Measurements from ENCODE around the gene CHAD.
A peak's percentile ranks its signal among the peaks of the same experiment; 100 is the strongest.

DNA sequence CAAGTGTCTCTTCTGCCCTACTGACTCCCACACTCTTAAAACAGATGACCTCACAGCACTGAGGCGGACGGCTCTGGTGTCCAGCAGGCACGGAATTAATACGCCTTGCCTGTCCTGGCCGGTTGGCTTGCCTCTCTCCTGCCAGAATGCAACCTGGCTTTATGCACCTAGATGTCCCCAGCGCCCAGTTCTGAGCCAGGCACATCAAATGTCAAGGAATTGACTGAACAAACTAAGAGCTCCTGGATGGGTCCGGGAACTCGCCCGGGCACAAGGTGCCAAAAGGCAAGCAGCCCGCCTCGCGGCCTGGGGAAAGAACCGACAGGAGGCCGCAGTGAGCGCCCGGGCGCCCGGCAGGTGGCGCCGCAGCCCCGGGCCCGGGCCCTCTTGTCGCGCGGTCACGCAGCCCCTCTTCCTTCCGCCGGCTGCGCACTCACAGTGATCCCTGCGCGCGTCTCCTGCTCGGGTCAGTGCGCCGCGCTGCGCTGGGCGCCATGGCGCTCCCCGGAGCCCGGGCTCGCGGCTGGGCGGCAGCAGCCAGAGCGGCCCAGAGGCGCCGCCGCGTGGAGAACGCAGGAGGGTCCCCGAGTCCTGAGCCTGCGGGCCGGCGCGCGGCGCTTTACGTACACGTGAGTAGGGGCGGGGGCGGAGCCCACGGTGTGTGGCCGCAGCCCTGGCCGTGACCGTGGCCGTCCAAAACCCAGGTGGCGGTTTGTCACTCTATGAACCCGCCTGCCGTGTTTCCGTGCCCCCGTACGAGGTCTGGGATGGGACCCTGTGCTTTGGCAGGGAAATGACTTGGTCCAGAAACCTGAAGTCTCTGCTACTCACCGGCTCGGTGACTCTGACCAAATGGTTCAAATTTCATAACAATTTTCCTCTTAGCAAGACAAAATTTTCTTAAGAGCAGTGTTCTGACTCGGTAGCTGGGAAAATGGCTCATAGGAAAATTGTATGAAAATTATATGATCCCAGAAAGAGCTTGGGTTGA is 10.0 kb upstream of the CHAD start, which contains the start of gene RSAD1:
- TF ChIP-seq, protein P1, sequence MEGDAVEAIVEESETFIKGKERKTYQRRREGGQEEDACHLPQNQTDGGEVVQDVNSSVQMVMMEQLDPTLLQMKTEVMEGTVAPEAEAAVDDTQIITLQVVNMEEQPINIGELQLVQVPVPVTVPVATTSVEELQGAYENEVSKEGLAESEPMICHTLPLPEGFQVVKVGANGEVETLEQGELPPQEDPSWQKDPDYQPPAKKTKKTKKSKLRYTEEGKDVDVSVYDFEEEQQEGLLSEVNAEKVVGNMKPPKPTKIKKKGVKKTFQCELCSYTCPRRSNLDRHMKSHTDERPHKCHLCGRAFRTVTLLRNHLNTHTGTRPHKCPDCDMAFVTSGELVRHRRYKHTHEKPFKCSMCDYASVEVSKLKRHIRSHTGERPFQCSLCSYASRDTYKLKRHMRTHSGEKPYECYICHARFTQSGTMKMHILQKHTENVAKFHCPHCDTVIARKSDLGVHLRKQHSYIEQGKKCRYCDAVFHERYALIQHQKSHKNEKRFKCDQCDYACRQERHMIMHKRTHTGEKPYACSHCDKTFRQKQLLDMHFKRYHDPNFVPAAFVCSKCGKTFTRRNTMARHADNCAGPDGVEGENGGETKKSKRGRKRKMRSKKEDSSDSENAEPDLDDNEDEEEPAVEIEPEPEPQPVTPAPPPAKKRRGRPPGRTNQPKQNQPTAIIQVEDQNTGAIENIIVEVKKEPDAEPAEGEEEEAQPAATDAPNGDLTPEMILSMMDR (conservative IDR thresholded peaks at IDR 0.05) = peak; percentile 99
- peak; percentile 92 for TF ChIP-seq ZFX (IDR thresholded peaks at IDR 0.05)

Data from C4-2B (cell line).